ENCODE results near the gene ING1.
"Not testable (repeated sequence)": the region's sequence is repeated elsewhere in the genome, so short reads cannot be mapped to it uniquely, and the experiment has no call there.

The ING1 gene

DNA sequence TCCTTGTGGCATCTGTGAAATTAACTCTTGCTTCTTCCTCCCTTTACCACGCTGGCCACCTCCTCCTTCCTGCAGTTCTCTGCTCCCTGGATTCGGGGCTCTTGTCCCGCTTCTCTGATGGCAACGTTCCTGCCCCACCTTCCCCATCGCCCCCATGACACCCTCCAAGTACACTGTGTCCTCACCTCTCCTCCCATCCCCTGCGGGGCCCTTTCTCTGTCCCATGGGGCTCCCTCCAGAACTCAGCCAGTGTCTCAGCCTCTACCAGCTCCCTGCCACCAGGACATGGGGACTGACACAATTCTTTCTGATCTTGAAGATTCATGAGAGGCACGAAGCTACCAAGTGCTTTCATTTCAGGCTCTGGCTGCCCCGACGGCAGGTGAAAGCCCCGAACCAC is 16.7 kb upstream of the ING1 start:
- DNase-seq, result no peak

DNA sequence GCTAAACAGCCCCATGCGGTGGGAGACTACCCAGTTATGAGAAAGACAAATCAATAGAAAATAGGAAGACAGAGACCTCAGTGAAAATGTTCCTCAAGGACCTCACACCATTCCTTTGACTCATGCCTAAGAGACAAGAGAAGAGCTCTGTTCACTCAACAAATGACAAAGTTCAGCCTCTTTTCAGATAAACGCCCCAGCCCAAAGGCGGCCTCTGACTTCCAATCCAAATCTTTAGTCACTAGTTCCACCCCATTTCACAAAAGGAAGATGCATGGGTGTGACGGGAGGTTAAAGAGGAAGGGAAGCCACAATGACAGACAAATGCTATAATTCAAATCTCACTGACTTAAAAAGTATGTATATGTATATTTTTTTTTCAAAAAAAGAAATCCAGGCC is 15.7 kb upstream of the ING1 start:
- DNase-seq, result no peak

DNA sequence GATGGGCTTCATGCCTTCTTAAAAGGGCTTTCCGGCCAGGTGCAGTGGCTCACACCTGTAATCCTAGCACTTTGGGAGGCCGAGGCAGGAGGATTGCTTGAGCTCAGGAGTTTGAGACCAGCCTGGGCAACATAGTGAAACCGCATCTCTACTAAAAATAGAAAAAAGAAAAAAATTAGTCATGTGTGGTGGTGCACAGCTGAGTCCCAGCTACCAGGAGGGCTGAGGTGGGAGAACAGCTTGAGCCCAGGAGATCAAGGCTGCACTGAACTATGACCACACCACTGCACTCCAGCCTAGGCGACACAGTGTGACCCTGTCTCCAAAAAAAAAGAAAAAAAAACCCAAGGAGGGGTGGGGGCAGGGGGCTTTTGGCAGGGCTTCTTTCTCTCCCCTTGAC is 14.8 kb upstream of the ING1 start:
- DNase-seq, result no peak

DNA sequence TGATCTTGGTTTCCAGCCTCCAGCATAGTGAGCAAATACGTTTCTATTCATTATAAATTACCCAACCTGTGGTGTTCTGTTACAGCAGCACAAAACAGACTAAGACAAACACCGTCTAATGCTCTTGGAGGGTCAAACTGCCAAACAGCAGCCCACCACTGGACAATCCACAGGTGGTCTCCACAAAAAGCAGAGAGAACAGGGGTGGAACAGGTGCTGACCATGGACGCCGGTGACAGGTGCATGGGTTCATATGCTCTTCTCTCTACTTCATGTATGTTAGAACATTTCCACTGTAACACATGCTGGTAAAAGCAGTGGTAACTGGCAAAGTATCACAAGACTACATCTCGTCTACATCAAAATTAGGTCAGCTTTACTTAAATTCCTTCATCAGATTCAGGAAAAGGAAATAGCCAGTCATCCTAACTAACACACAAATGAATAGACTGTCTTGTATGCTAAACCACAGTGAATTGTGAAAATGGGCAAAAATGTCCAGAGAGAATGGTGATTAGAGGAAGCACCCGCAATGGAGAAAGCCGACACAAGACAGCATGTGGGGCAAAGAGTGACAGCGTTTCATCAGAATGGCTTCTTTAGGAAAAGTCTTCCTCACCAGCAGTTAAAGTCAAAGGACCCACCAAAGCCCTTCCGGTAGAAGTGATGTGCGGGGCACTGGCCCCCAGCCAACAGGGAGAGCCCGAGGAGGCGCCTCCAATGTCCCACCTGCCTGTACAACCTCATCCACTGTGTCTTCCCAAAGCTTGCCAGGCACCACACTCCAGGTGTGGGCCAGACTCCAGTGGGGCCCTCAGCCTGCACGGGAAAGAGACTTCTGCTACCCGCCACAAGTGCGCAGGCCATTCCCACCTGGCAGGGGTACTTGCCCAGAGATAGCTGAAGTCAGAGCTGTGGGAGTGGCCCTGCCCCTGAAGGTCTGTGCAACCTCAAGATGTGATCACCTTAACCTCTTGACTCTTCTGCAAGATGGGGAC is 14.1 kb upstream of the ING1 start:
- DNase-seq, result no peak

DNA sequence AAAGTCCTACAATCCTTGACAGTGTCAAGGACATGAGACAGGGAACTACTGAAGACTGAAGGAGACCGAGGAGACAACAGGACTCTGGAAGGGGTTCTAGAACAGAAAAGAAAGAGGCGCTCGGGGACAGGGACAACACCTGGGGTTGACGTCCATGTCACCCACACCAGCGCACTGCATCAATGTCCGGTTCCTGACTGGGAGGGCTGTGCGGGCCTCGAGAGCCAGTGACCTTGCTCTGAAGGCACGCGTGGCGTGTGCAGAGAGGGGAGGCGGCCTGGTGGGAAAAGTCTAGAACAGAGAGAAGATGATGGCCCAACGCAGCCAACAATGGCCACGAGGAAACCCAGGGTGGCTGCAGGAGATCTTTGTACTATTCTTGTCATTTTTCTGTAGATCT is 13.3 kb upstream of the ING1 start:
- no peak for DNase-seq

DNA sequence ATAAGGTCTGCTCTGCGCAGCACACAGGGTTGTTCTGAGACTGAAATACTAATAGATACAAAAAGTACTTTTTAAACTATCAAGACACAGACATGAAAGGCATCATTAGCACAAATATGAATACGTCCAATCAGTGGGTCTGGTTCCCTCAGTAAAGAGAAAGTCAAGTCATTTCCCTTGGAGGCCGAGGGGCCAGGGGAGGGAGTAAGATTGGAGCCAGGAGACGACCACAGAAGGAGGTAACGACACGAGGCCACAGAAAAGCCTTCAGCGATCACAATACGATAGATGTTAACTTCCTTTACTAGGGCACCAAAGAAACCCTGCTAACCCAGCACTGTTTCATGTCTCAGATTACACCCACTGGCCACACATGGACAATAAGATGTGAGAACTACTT is 12.9 kb upstream of the ING1 start:
- DNase-seq, result no peak

DNA sequence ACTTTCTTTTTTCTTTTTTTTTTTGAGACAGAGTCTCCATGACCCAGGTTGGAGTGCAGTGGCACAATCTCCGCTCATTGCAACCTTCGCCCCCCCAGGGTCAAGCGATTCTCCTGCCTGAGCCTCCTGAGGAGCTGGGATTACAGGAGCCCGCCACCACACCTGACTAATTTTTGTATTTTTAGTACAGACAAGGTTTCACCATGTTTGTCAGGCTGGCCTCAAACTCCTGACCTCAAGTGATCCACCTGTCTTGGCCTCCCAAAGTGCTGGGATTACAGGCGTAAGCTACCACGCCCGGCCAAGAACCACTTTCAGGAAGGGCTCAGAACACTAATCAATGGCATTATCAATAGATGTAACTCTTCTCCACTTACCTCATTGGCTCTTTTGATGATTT is 12.4 kb upstream of the ING1 start:
- not testable (repeated sequence) for DNase-seq

DNA sequence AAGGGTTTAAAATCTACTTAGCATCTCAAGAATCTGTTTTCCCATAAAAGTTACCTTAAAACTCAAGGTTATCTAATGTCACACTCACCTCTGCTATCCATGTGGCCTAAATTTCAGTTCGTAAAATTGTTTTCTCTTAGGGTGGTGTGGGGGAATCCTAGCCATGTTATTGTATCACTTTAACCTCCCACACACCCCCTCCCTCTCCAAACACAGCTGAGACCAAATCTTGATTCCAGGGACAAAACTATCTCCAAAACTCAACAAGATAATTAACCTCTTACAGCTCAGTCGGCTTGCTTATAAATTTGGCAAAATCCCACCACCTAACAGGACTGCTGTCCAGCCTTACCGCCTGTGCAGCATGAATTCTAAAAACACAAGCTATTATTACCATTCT is 11.4 kb upstream of the ING1 start:
- DNase-seq, result no peak

DNA sequence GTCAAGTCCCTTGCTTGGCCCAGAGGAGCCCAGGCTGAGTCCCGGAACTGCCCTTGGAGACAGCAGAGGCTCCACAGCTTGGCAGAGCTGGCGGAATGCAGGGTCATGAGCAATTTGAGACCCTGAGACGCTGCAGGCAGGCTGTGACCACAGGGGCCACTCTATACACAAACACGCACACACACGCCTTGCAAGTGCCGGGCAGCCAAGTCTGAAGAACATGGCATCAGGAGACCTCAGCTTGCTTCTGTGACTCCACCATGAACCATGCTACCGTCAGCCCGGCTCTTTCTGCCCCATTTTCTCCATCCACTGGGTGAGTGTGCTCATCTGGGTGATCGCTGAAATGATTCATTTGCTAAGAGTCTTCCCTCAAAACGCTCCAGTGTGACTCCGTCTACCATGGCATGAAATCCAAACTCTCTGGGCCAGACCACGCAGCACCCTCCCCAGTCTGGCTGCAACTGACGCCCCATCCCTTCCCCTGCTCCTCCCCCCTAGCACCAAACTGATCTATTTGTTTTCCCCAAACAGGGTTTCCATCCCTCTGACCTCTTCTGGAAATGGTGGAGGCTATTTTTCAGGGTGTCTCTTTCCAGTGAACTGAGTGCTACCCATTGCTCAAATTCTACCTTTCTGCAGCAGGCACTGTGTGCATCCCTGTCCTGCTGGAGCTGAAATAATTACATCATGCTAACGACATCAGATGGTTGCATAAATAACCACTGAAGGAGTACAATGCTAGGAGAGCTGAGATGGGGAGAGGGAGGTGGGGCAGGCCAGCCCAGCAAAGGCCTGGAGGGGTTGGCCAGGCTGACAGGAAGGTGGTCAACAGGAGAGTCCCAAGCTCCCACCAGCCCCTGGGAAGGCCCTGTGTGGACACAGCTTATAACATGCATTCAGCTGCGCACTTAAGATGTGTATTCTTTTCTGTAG is 10.6 kb upstream of the ING1 start:
- DNase-seq, result no peak

DNA sequence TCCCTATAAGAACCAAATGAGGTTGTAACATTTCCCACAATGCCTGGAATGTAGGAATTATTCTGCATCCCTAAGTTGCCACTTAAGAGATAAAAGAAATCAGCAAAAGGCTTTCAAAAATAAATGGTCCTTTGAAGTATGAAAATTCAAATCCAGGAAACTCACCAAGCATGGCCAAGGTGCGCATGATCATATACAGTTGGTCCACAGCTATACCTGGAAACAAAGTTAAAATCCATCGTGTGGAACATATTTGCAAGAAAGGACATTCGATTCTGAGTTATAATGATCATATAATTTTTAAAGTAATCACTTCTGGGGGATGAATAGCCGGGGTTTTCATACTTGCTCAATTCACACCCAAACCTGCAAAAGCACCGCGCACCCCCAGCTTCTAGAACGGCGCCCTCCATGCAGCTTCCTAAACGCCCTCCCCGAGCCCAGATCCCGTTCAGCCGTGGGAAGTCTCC is 8.1 kb upstream of the ING1 start:
- DNase-seq, result no peak

DNA sequence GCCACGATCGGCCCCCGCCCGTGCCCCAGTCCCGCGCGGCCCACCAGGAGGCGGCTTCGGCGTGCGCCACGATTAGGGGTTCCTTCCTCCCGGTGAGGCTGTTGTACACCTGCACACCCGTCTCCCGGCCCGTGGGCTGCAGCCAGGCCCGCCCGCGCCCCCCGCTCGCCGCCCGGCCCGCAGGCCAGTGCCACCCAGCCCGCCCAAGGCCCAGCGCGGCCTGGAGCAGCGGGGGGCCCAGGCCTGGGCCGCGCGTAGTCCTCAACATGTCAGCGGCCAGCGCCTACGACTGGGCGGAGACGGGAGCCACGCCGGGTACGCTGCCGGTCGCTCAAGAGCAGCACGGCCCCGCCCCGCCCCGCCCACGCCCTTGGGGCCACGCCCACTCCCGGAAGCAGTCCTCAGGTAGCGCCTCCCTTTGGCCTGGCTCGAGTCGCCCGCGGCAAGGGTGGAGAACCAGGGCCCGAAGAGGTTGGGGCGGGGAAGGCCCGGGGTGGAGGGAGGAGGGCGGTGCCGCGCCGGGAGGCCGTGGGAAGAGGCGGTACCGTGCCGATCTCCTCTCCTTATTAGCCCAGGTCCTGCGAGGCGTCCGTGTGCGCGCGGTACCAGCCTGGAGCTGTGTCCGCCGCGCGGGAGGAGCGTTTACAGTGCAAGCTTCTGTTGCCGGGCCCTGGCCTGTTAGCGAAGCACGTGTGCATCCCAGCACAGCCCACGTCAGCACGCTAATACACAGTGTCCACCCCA is 7.5 kb upstream of the ING1 start, which contains the start of gene CARS2:
Gene CARS2 (minus strand): TSS at position 291 of the 744 bp plus-strand sequence. CDS start 23 bp downstream, at position 268.
- DNase-seq, result peak; percentile 93

DNA sequence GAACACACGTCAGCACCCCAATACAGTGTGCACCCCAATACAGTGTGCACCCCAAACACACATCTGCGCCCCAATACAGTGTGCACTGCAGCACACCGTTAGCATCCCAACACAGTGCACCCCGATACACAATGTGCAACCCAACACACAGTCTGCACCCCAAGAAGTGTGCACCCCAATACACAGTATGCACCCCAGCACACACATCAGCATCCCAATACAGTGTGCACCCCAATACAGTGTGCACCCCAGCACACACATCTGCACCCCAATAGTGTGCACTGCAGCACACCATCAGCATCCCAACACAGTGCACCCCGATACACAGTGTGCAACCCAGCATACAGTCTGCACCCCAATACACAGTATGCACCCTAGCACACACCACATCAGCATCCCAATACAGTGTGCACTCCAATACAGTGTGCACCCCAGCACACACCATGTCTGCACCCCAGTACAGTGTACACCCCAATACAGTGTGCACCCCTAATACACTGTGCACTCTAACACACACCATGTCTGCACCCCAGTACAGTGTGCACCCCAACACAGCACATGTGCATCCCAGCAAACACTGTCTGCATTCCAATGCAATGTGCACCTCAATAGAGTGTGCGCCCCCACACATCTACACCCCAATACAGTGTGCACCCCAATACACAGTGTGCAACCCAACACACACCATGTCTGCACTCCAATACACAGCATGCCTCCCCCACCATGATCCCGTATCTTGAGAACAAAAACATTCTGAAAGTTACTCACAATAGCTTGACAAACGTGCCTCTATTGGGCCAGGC is 6.7 kb upstream of the ING1 start:
- no peak for DNase-seq

DNA sequence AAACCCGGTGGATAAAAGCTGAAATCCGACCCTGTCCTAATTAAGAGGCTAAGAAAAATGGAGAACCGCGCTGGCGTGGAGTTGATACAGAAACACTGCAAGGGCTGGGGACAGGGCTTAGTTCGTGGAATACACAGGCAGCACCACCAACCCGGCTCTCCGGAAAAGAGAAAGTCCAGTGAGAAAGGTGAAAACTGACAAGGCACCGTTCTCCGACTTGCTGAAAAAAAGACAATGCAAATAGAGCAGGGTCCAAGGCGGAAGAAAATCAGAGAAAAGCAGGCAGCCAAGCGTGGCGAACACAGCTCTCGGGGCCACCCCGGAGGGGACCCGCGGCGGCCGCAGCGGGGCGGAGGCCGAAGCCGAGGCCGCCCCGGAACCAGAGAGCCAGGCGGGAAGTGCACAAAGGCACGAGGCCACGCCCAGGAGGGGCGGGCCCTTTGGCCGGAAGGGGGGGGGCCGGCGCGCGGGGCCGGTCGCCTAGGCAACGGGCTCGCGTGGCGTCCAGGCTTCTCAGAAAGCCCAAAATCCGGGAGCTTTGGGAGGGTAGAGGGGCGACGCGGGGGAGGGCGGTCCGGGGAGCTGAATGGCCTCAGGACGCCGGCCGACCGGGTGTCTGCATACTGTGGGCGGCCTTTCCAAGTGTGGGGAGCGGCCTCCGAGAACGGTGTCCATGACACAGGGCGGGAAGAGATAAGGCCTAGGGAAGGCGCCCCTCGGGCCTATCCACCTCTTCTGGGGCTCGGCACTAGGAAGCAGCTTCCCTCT is 1.2 kb upstream of the ING1 start:
- DNase-seq, result peak; percentile 84

DNA sequence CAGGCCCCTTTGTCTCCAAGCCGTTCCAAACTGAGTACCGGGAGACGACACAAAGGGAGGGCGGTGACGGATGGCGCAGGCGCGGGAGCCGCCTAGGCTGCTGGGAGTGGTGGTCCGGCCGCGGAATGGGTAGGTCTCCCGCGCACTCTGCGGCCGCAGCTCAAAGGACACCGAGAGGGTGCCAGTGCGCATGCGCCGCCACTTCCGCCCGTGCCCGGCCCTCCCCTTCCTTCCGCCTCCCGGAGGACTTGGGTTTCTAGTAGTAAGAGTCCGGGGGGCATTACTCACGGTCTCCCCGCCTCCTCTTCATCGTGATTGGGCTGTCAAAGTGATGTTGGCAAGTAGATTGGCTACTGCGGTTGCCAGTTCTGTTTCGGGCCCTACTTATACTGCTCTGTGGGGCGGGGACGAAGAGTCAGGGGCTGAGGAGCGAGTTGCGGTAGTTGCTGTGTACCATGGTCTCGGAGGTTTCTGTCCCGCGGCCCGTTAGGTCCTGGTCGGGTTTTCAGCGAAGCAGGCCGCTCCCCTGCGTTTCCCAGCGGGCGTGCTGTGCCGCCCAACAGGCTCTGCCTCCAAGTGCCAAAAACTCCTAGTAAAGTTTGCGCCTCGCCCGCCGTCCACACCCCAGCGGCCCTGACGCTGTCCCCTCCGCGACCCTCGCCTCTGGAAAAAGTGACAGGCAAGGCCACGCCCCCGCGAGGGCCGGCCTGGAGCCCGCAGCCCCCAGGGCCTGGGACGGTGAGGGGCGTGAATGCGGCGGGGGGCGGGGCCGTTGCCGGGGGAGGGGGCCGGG is 455 bp upstream of the ING1 start:
- peak; percentile 99 for DNase-seq

DNA sequence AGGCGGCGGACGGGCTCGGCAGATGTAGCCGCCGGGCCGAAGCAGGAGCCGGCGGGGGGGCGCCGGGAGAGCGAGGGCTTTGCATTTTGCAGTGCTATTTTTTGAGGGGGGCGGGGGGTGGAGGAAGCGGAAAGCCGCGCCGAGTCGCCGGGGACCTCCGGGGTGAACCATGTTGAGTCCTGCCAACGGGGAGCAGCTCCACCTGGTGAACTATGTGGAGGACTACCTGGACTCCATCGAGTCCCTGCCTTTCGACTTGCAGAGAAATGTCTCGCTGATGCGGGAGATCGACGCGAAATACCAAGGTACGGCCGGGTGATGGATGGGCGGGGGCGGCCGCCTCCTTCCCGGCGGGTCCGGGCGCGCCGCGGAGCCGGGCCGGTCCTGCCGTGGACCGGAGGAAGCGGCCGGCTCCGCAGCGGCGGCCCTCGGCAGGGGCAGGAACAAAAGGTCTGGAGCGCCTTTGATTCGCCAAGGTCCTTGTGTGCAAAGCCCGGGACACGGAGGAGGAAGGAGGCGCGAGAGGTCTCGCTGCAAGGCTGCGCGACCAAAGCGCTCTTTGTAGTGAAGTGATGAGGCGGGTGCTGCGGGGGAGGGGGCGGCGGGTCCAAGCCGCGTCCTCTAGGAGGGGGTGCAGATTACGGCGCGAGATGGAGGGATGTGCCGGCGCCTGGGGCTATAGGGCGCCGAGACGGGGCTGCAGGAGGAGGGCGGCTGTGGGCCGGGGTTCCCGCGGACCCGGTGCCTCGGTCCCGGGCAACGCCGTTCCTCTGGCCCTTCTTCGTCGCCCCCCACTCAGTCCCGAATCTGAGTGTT is 689 bp downstream of the ING1 start:
- peak; percentile 73 for DNase-seq

DNA sequence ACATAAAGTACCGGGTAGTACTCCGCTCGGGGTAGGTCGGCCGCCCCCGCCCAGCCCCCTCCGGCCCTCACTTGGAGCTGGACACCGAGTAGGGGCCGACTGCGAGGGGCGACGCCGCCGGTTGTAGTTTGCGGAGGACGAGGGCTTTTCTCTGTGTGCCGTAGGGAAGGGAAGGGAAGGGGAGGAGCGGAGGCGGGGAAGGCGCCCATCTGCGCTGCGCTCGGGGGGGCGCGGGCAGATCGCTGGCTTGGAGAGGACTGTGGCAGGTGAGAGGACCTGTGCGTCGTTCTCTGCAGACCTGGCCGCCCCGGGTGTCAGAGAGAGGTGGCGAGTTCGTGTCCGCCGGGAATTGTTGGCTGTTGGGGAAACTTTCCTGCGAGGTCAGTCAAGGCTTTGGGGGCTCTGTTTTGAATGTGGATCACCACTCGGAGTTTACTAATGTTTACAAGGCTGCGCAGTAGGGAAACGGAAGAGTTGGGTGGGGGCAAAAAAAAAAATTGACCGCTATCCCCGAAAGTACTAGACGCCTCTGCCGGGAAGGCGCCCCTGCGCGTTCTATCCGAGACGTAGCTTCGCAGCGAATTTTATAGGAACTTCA is 1.4 kb downstream of the ING1 start:
- peak; percentile 55 for DNase-seq

DNA sequence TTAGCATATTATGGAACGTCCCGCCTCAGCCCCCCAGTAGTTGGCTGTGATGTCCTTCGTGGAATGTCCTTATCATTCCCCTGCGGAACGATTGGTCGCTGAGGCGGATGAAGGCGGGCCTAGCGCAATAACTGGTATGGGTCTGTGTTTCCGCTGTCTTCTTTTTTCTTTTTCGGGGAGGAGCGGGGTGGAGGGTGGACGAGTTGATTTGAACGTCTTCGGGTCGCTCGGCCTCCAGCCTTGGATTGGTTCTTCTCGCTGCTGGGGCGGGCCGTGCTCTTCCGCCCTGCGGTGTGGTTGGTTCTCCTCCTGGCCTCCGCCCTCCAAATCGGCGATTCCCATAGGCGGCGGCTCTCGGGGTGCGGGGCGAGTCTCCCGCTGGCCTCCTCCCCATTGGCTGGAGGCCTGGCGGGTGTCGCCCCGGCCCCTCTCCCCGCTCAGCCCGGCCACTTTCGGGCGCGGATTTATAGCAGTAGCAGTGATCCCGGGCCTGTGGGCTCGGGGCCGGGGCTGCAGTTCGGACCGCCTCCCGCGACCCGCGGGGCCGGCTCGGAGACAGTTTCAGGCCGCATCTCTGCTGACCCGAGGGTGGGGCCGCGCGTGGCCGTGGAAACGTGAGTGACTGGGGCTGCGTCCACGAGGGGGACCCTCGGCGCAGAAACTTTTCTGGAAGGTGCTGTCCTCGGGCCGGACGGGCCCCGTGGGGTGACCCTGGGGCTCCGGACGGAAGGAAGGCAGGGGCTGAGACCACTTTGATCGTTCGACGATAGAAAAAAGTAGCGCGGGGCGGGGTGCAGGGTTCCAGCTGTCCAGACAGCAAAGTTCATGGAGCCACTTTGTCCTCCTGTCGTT is 2.1 kb downstream of the ING1 start:
- peak; percentile 96 for DNase-seq

DNA sequence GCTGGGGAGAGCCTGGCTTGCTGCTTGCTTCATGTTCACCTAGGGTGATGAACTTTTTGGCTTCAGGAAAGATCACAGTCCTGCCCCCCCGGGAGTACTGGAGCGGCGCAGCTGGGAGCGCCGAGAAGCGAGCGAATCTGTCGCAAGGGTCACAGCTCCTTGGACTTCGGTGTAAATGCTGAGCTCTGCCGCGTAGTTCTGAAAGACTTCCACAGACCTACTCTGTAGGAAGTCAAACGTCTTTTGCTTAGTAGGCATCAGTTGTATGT is 2.7 kb downstream of the ING1 start:
- DNase-seq, result no peak

Measured in activated naive CD4-positive, alpha-beta T cell treated with Interleukin-2 at 50 U/mL for 16 hours (primary cell).